Lower lobe of right lung (tissue), 2 donors: ENCODE measurements around the gene CLDN7. TPM values are rescaled to one million over a fixed set of nuclear protein-coding genes. Genes with fewer than 3 reads are reported as not detected.
"Not testable (repeated sequence)": the region's sequence is repeated elsewhere in the genome, so short reads cannot be mapped to it uniquely, and the experiment has no call there.

ENCODE experiments used
- ATAC-seq, 2 donors: fragments of 200-7000 bp; cut with Tn5 transposase; one replicate each; pipeline ENCODE4 v1.9.1; 2020 to 2022; ENCODE audit warnings: mild to moderate bottlenecking in 2 of 2, moderate library complexity in 2 of 2
- DNase-seq: peaks from one replicate; pipeline ENCODE4 v3.0.0-alpha.2; 2020
- H3K27ac ChIP-seq: fragments of 200-600 bp; one replicate; pipeline ENCODE4 v1.8.0; 2022
- H3K27me3 ChIP-seq: fragments of 200-600 bp; one replicate; pipeline ENCODE4 v1.8.0; 2022; ENCODE audit warnings: low read depth
- H3K36me3 ChIP-seq: fragments of 200-600 bp; one replicate; pipeline ENCODE4 v1.8.0; 2022; ENCODE audit warnings: mild to moderate bottlenecking
- H3K4me1 ChIP-seq: fragments of 200-600 bp; one replicate; pipeline ENCODE4 v1.8.0; 2022
- H3K4me3 ChIP-seq: fragments of 200-600 bp; one replicate; pipeline ENCODE4 v1.8.0; 2022; ENCODE audit warnings: mild to moderate bottlenecking
- H3K9me3 ChIP-seq: fragments of 200-600 bp; one replicate; pipeline ENCODE4 v1.8.0; 2022
- intact Hi-C: fragments of 100-400 bp; cut with DNase I; formaldehyde crosslinking; loops from one replicate; pipeline ENCODE4 v1.11.0; 2022
- total RNA-seq: library from RNA; stranded (reverse); fragmentation: NEBNext Ultra II Directional; extraction: Animal tissue kit (Norgen Biotek cat#: 25700); gene quantifications from one replicate; pipeline ENCODE4 v1.2.1, GENCODE V29; 2021
- TF ChIP-seq, protein P1 (sequence below): fragments of 200-600 bp; IDR thresholded peaks from one replicate; pipeline ENCODE4 v1.8.0; 2022; ENCODE audit warnings: antibody characterized with exemption, mild to moderate bottlenecking
- donor health status: DM: no; HTN: yes; CAD: no; lungs with severe emphysema.

CLDN7 gene
- total RNA-seq, 1 donor from 2014 or later, result 98.7 TPM

GRCh38 chr17:7250695-7251627 lies 11.3 kb downstream of the CLDN7 start:
- DNase-seq (no peak), ATAC-seq (peak in 1 of 2 donors; percentile 20)
- Histone ChIP-seq H3K36me3 (peaks cover 35% of the 10 kb centered on the region), H3K4me1 (peaks cover 36% of the 10 kb centered on the region), H3K27me3 (no peaks in the 10 kb centered on the region), H3K27ac (peak overlapping the region; percentile 100), H3K9me3 (no peaks in the 10 kb centered on the region), H3K4me3 (peak overlapping the region; percentile 89)
- intact Hi-C loops, result no loop called here
- TF ChIP-seq, protein P1, sequence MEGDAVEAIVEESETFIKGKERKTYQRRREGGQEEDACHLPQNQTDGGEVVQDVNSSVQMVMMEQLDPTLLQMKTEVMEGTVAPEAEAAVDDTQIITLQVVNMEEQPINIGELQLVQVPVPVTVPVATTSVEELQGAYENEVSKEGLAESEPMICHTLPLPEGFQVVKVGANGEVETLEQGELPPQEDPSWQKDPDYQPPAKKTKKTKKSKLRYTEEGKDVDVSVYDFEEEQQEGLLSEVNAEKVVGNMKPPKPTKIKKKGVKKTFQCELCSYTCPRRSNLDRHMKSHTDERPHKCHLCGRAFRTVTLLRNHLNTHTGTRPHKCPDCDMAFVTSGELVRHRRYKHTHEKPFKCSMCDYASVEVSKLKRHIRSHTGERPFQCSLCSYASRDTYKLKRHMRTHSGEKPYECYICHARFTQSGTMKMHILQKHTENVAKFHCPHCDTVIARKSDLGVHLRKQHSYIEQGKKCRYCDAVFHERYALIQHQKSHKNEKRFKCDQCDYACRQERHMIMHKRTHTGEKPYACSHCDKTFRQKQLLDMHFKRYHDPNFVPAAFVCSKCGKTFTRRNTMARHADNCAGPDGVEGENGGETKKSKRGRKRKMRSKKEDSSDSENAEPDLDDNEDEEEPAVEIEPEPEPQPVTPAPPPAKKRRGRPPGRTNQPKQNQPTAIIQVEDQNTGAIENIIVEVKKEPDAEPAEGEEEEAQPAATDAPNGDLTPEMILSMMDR, result no peak

GRCh38 chr17:7249830-7250229 lies 12.4 kb downstream of the CLDN7 start:
- TF ChIP-seq, protein P1, result no peak
- no peaks in the 10 kb centered on the region for H3K9me3 ChIP-seq
- peaks cover 35% of the 10 kb centered on the region for H3K36me3 ChIP-seq
- H3K4me3 ChIP-seq, result peak overlapping the region; percentile 89
- intact Hi-C loops, result no loop called here
- ATAC-seq (no peak), DNase-seq (no peak)
- no peaks in the 10 kb centered on the region for H3K27me3 ChIP-seq
- peaks cover 36% of the 10 kb centered on the region for H3K4me1 ChIP-seq
- no peak overlapping the region for H3K27ac ChIP-seq

DNA sequence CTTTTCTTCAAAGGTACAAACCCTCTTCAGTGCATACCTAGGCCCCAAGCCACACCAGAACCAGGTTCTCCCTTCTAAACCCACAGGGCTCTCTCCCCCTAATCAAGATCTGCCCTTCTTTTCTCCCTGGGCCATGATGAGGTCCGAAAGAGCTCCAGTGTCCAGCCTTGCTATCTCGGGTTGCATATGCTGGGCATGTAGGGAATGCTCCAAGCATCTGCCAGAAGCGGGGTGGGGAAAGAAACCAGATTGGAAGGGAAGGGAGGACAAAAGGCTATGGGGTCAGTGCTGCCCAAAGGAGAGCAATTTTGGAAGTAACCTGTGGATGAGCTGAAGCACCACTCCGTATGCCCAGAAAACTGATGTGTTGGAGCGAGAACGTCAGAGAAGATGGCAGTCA lies 13.1 kb downstream of the CLDN7 start:
- intact Hi-C loops, result no loop called here
- DNase-seq (no peak), ATAC-seq (no peak)
- Histone ChIP-seq H3K9me3 (no peaks in the 10 kb centered on the region), H3K36me3 (peaks cover 35% of the 10 kb centered on the region), H3K4me1 (peaks cover 36% of the 10 kb centered on the region), H3K27me3 (no peaks in the 10 kb centered on the region), H3K27ac (no peak overlapping the region), H3K4me3 (no peak overlapping the region)
- TF ChIP-seq, protein P1, result no peak

GRCh38 chr17:7248796-7249195 lies 13.5 kb downstream of the CLDN7 start:
- peaks cover 38% of the 10 kb centered on the region for H3K4me1 ChIP-seq
- DNase-seq (no peak), ATAC-seq (no peak)
- H3K4me3 ChIP-seq, result no peak overlapping the region
- H3K9me3 ChIP-seq, result no peaks in the 10 kb centered on the region
- no peak overlapping the region for H3K27ac ChIP-seq
- intact Hi-C loops, result no loop called here
- no peaks in the 10 kb centered on the region for H3K27me3 ChIP-seq
- TF ChIP-seq, protein P1, result no peak
- peaks cover 35% of the 10 kb centered on the region for H3K36me3 ChIP-seq

GRCh38 chr17:7246779-7247178 lies 15.5 kb downstream of the CLDN7 start:
- no peaks in the 10 kb centered on the region for H3K9me3 ChIP-seq

GRCh38 chr17:7243838-7244237 lies 18.4 kb downstream of the CLDN7 start:
- intact Hi-C loops, DNase-seq, ATAC-seq, H3K9me3 ChIP-seq, H3K27me3 ChIP-seq: not testable (repeated sequence)
- H3K27ac ChIP-seq, result peak overlapping the region; percentile 96
- peaks cover 35% of the 10 kb centered on the region for H3K4me1 ChIP-seq
- peaks cover 54% of the 10 kb centered on the region for H3K36me3 ChIP-seq
- peak overlapping the region; percentile 95 for H3K4me3 ChIP-seq

More at GRCh38 chr17:7246779-7247178, 15.5 kb downstream of the CLDN7 start:
- ATAC-seq (no peak), DNase-seq (no peak)
- intact Hi-C loops, result no loop called here
- Histone ChIP-seq H3K27me3 (no peaks in the 10 kb centered on the region), H3K4me3 (no peak overlapping the region), H3K4me1 (peaks cover 35% of the 10 kb centered on the region), H3K27ac (no peak overlapping the region), H3K36me3 (peaks cover 37% of the 10 kb centered on the region)
- TF ChIP-seq, protein P1, result no peak
